Measurements from ENCODE around the gene RAB31. TPM values are rescaled to one million over a fixed set of nuclear protein-coding genes. Genes with fewer than 3 reads are reported as not detected.

RAB31 gene
- polyA plus RNA-seq, 1 donor from 2014 or later, result 16.3 TPM

GRCh38 chr18:9712130-9712577, 4.1 kb downstream of the RAB31 start:
- no peaks in the 10 kb centered on the region for H3K36me3 ChIP-seq (ENCODE audit: insufficient read depth, low read length)
- H3K9me3 ChIP-seq (ENCODE audit: low read length), result no peaks in the 10 kb centered on the region
- no peaks in the 10 kb centered on the region for H3F3A ChIP-seq (ENCODE audit: insufficient read depth, low read length, poor library complexity, severe bottlenecking)
- H3K27ac ChIP-seq (ENCODE audit: low read length), result no peak overlapping the region
- no peak overlapping the region for H3K9ac ChIP-seq (ENCODE audit: low read length)
- no peak overlapping the region for H3K4me2 ChIP-seq (ENCODE audit: low read length)
- no peak overlapping the region for H2AFZ ChIP-seq (ENCODE audit: low read depth, low read length)
- H4K20me1 ChIP-seq (ENCODE audit: insufficient read depth), result no peaks in the 10 kb centered on the region
- no peaks in the 10 kb centered on the region for H3K9me2 ChIP-seq (ENCODE audit: insufficient read depth, low read length)
- no peak overlapping the region for H3K4me3 ChIP-seq (ENCODE audit: low read length)
- peaks cover 21% of the 10 kb centered on the region for H3K79me2 ChIP-seq (replicated peaks; ENCODE audit: insufficient read depth, low read length)
- TF ChIP-seq EP300 (conservative IDR thresholded peaks at IDR 0.05; ENCODE audit: poor library complexity, severe bottlenecking), result no peak
- no peak for TF ChIP-seq MXI1 (conservative IDR thresholded peaks at IDR 0.05; ENCODE audit: poor library complexity, severe bottlenecking)
- no peak for TF ChIP-seq RAD21 (conservative IDR thresholded peaks at IDR 0.05)
- TF ChIP-seq POLR2AphosphoS5 (IDR thresholded peaks at IDR 0.05), result no peak
- no peak for TF ChIP-seq REST (IDR thresholded peaks at IDR 0.05; ENCODE audit: borderline replicate concordance)
- no peak for TF ChIP-seq EZH2 (IDR thresholded peaks at IDR 0.05; ENCODE audit: borderline replicate concordance, insufficient read depth, low read length, poor library complexity, severe bottlenecking)
- no peak for TF ChIP-seq CTCF (IDR thresholded peaks at IDR 0.05; ENCODE audit: poor library complexity, severe bottlenecking)
- no peak for TF ChIP-seq SMC3 (conservative IDR thresholded peaks at IDR 0.05; ENCODE audit: poor library complexity)
- no peak for TF ChIP-seq TAF1 (IDR thresholded peaks at IDR 0.05; ENCODE audit: low read depth)
- H3K27me3 ChIP-seq (ENCODE audit: insufficient read depth, low read depth, low read length), result peaks cover 25% of the 10 kb centered on the region

- no peak for TF ChIP-seq RAD21 (conservative IDR thresholded peaks at IDR 0.05)
- no peak for TF ChIP-seq TAF1 (IDR thresholded peaks at IDR 0.05; ENCODE audit: low read depth)
- no peak for TF ChIP-seq EZH2 (IDR thresholded peaks at IDR 0.05; ENCODE audit: borderline replicate concordance, insufficient read depth, low read length, poor library complexity, severe bottlenecking)
- TF ChIP-seq SMC3 (conservative IDR thresholded peaks at IDR 0.05; ENCODE audit: poor library complexity), result no peak
- TF ChIP-seq MXI1 (conservative IDR thresholded peaks at IDR 0.05; ENCODE audit: poor library complexity, severe bottlenecking), result no peak
- TF ChIP-seq POLR2AphosphoS5 (IDR thresholded peaks at IDR 0.05), result no peak
- no peak for TF ChIP-seq CTCF (IDR thresholded peaks at IDR 0.05; ENCODE audit: poor library complexity, severe bottlenecking)
- no peak for TF ChIP-seq EP300 (conservative IDR thresholded peaks at IDR 0.05; ENCODE audit: poor library complexity, severe bottlenecking)
- TF ChIP-seq REST (IDR thresholded peaks at IDR 0.05; ENCODE audit: borderline replicate concordance), result no peak
- peaks cover 21% of the 10 kb centered on the region for H3K27me3 ChIP-seq (ENCODE audit: insufficient read depth, low read depth, low read length)
- no peaks in the 10 kb centered on the region for H3K36me3 ChIP-seq (ENCODE audit: insufficient read depth, low read length)
- no peaks in the 10 kb centered on the region for H3K9me2 ChIP-seq (ENCODE audit: insufficient read depth, low read length)
- H2AFZ ChIP-seq (ENCODE audit: low read depth, low read length), result no peak overlapping the region
- H3K79me2 ChIP-seq (replicated peaks; ENCODE audit: insufficient read depth, low read length), result peaks cover 21% of the 10 kb centered on the region
- H3K4me3 ChIP-seq (ENCODE audit: low read length), result no peak overlapping the region
- no peak overlapping the region for H3K9ac ChIP-seq (ENCODE audit: low read length)
- no peaks in the 10 kb centered on the region for H3F3A ChIP-seq (ENCODE audit: insufficient read depth, low read length, poor library complexity, severe bottlenecking)
- no peak overlapping the region for H3K27ac ChIP-seq (ENCODE audit: low read length)
- H4K20me1 ChIP-seq (ENCODE audit: insufficient read depth), result no peaks in the 10 kb centered on the region
- no peaks in the 10 kb centered on the region for H3K9me3 ChIP-seq (ENCODE audit: low read length)
- H3K4me2 ChIP-seq (ENCODE audit: low read length), result no peak overlapping the region
These were observed 4.5 kb downstream of the RAB31 start for GRCh38 chr18:9712611-9713010.

Measured in neural cell (in vitro differentiated cells).